Upper lobe of left lung (tissue), 6 donors: ENCODE data around the gene EML5. TPM values are rescaled to one million over a fixed set of nuclear protein-coding genes. Genes with fewer than 3 reads are reported as not detected.

ENCODE experiments used
- ATAC-seq, 2 donors: fragments of 200-7000 bp; cut with Tn5 transposase; one replicate each; pipeline ENCODE4 v1.9.1; 2022; ENCODE audit warnings: mild to moderate bottlenecking in 2 of 2, moderate library complexity in 2 of 2; ENCODE audit not compliant: low FRiP score in 2 of 2
- DNase-seq, 2 donors: peaks; one replicate each; pipeline ENCODE4 v3.0.0-alpha.2; 2019 to 2020
- H3K27ac ChIP-seq, 4 donors: fragments of 200-600 bp; sonication (generic); one replicate each; pipeline ENCODE4 v1.5.1; 2016 to 2019
- H3K27me3 ChIP-seq, 4 donors: fragments of 200-600 bp; sonication (generic); one replicate each; pipeline ENCODE4 v1.5.1; 2017 to 2019
- H3K36me3 ChIP-seq, 4 donors: fragments of 200-600 bp; sonication (generic); one replicate each; pipeline ENCODE4 v1.5.1; 2016 to 2019
- H3K4me1 ChIP-seq, 4 donors: fragments of 200-600 bp; sonication (generic); one replicate each; pipeline ENCODE4 v1.5.1; 2018 to 2019
- H3K4me3 ChIP-seq, 4 donors: fragments of 200-600 bp; sonication (generic); one replicate each; pipeline ENCODE4 v1.5.1; 2017 to 2019; ENCODE audit warnings: mild to moderate bottlenecking in 2 of 4, moderate library complexity in 1 of 4
- H3K9me3 ChIP-seq, 4 donors: fragments of 200-600 bp; sonication (generic); one replicate each; pipeline ENCODE4 v1.5.1; 2018 to 2019
- CTCF ChIP-seq, 6 experiments: fragments of 450-650 bp in 4 of 6; fragments of 200-600 bp in 2 of 6; sonication (generic) in 2 of 6; IDR thresholded peaks; one replicate each; pipeline ENCODE4 v1.5.1; 2016 to 2019; ENCODE audit warnings: antibody characterized with exemption in 6 of 6
- EP300 ChIP-seq, 4 donors: sonication (generic); formaldehyde crosslinking; IDR thresholded peaks; one replicate each; pipeline ENCODE4 v1.5.1; 2017; ENCODE audit warnings: antibody characterized with exemption in 4 of 4, control low read depth in 2 of 4
- POLR2A ChIP-seq, 4 donors: fragments of 450-650 bp; IDR thresholded peaks; one replicate each; pipeline ENCODE4 v1.5.1; 2016 to 2017; ENCODE audit warnings: antibody characterized with exemption in 4 of 4, mild to moderate bottlenecking in 2 of 4
- POLR2AphosphoS5 ChIP-seq, 2 donors: sonication (generic); formaldehyde crosslinking; IDR thresholded peaks; one replicate each; pipeline ENCODE4 v1.5.1; 2017; ENCODE audit warnings: antibody characterized with exemption in 2 of 2
- WGBS, 2 donors: methylation state at CpG; one replicate each; pipeline ENCODE4 v1.1.5; 2017 to 2018; 5-methylcytosine and 5-hydroxymethylcytosine counted together
- total RNA-seq, 6 donors: library from RNA; depleted of rRNA in 4 of 6; stranded (reverse); fragments of >200 nt in 4 of 6; gene quantifications; one replicate each; pipeline versions ENCODE4 v1.1.0 to v1.2.1, GENCODE V29; 2016 to 2021
- donor health status: DM: no; HTN: no; CAD: no; lungs with moderate emphysema.
- donor health status: DM: no; HTN: yes; CAD: no; lungs with severe emphysema.

Gene EML5
- total RNA-seq, 6 donors from 2014 or later: 0.98 to 10.5 (median 3.3) TPM

GRCh38 chr14:88829188-88829587, 36.4 kb upstream of the EML5 start:
- H3K9me3 ChIP-seq: no peaks in the 10 kb centered on the region
- ATAC-seq (no peak), DNase-seq (no peak)
- H3K27ac ChIP-seq: peak overlapping the region in 1 of 4 donors; percentile 9
- H3K4me3 ChIP-seq: no peak overlapping the region
- WGBS, 2 donors: 47 to 48% methylated on average over 3 of the region's 3 CpGs
- peaks cover 6 to 16% (median 9%) of the 10 kb centered on the region in 4 donors for H3K4me1 ChIP-seq
- no peaks in the 10 kb centered on the region for H3K36me3 ChIP-seq
- no peaks in the 10 kb centered on the region for H3K27me3 ChIP-seq
- no peak for TF ChIP-seq POLR2A (IDR thresholded peaks at IDR 0.05)
- TF ChIP-seq CTCF (IDR thresholded peaks at IDR 0.05): no peak
- no peak for TF ChIP-seq EP300 (IDR thresholded peaks at IDR 0.05)
- TF ChIP-seq POLR2AphosphoS5 (IDR thresholded peaks at IDR 0.05): no peak

DNA sequence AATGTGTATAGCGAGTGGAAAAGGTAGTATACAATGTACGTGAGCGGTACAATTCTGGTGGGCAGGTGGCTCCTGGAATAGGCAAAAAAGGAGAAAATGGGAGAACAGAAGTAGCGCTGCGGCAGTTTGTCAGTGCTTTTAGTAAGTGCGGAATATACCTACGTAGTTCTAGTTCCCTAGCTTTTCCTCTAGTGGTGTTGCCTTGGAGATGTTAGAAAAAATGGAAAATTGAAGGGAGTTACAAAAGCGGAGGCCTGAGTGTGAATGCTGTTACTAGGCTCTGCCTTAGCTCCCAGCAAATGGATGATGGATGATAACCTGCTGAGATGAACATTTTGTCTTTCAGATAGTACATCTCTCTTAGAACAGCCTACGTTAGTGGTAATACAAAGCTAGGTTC, 32.8 kb upstream of the EML5 start:
- Histone ChIP-seq H3K9me3 (no peaks in the 10 kb centered on the region), H3K4me3 (peak overlapping the region in 1 of 4 donors; percentile 75), H3K4me1 (peaks cover 4 to 23% (median 8%) of the 10 kb centered on the region in 4 donors), H3K27ac (no peak overlapping the region), H3K36me3 (no peaks in the 10 kb centered on the region), H3K27me3 (no peaks in the 10 kb centered on the region)
- 91 to 94% methylated on average over 9 of the region's 9 CpGs for WGBS, 2 donors
- ATAC-seq: no peak
- no peak for TF ChIP-seq EP300 (IDR thresholded peaks at IDR 0.05)
- TF ChIP-seq POLR2A (IDR thresholded peaks at IDR 0.05): no peak
- no peak for TF ChIP-seq POLR2AphosphoS5 (IDR thresholded peaks at IDR 0.05)
- TF ChIP-seq CTCF (IDR thresholded peaks at IDR 0.05): no peak
- no peak for DNase-seq

DNA sequence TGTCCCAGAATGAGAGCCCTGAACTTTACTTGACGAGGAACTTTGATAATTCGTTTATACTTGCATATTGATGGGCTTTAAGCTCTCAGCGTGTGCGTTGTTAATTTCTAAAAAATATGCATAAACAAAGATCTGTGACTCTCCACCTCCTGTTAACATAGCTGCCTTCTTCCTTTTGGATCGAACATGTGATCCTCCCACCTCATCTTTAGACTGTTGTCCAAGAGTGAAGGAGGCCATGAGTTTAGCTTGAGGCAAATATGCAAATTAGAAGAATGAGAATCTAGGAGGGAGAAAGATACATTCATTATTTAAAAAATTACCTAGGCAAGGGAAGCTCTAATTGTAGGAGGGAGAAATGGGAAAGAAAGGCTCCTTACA, 32.3 kb upstream of the EML5 start:
- peak in 1 of 2 donors; percentile 9 for ATAC-seq
- DNase-seq: no peak
- Histone ChIP-seq H3K27me3 (no peaks in the 10 kb centered on the region), H3K27ac (peak overlapping the region; percentile 77 to 85 (median 84)), H3K36me3 (no peaks in the 10 kb centered on the region), H3K9me3 (no peaks in the 10 kb centered on the region), H3K4me1 (peaks cover 4 to 22% (median 8%) of the 10 kb centered on the region in 4 donors), H3K4me3 (peak overlapping the region; percentile 26 to 83 (median 72))
- TF ChIP-seq POLR2AphosphoS5 (IDR thresholded peaks at IDR 0.05) (no peak), POLR2A (IDR thresholded peaks at IDR 0.05) (no peak), EP300 (IDR thresholded peaks at IDR 0.05) (no peak), CTCF (IDR thresholded peaks at IDR 0.05) (no peak)
- WGBS, 2 donors: 10 to 14% methylated on average over 5 of the region's 5 CpGs

- H3K9me3 ChIP-seq: no peaks in the 10 kb centered on the region
- H3K27me3 ChIP-seq: no peaks in the 10 kb centered on the region
- H3K4me1 ChIP-seq: peaks cover 4 to 17% (median 7%) of the 10 kb centered on the region in 4 donors
- H3K27ac ChIP-seq: peak within 1 kb of the TSS; percentile 77 to 85 (median 84)
- WGBS, 2 donors: 1 to 6% methylated on average over 18 to 47 of the region's 50 CpGs
- peak within 1 kb of the TSS; percentile 26 to 83 (median 72) for H3K4me3 ChIP-seq
- peak in 1 of 6 experiments; percentile 4 for TF ChIP-seq CTCF (IDR thresholded peaks at IDR 0.05)
- TF ChIP-seq EP300 (IDR thresholded peaks at IDR 0.05): no peak
- TF ChIP-seq POLR2AphosphoS5 (IDR thresholded peaks at IDR 0.05): peak; percentile 61 to 75
- peak in 2 of 4 donors; percentile 44 to 74 for TF ChIP-seq POLR2A (IDR thresholded peaks at IDR 0.05)
- DNase-seq (peak; percentile 89 to 95), ATAC-seq (peak; percentile 99 to 100)
- no peaks in the 10 kb centered on the region for H3K36me3 ChIP-seq
Observed at GRCh38 chr14:88824314-88825077, 31.7 kb upstream of the EML5 start, which contains the start of gene TTC8. TTC8 (plus strand) TSS chr14:88824651; CDS start chr14:88824708, 57 bp downstream.
